Measurements from ENCODE around the gene UNC50. TPM values are rescaled to one million over a fixed set of nuclear protein-coding genes. Genes with fewer than 3 reads are reported as not detected.

The UNC50 gene
- total and polyA plus RNA-seq, 2 donors (not counting 1 experiment from before 2014, with no cell fraction given) = 64.1 to 71.4 TPM

- peak in 1 of 2 donors; percentile 56 for DNase-seq (ENCODE audit: low read depth in 2 of 2)
- Histone ChIP-seq H3K4me2 (ENCODE audit: extremely low read depth, insufficient read depth, low read length) (no peak overlapping the region), H3K79me2 (ENCODE audit: control insufficient read depth, insufficient read depth, low read length) (no peaks in the 10 kb centered on the region), H3K4me1 (ENCODE audit: control insufficient read depth, extremely low read depth, insufficient read depth, low read length) (no peaks in the 10 kb centered on the region), H3K27me3 (ENCODE audit: control insufficient read depth, insufficient read depth, low read length) (no peaks in the 10 kb centered on the region), H3K9ac (ENCODE audit: insufficient read depth, low read length) (no peak overlapping the region), H3K9me3 (ENCODE audit: control insufficient read depth, insufficient read depth, low read depth, low read length) (no peaks in the 10 kb centered on the region), H3K4me3 (replicated peaks in 1 of 4; ENCODE audit: control extremely low read depth in 1 of 4, insufficient read depth in 1 of 4, low read depth in 3 of 4, low read length in 4 of 4) (no peak overlapping the region), H3K36me3 (ENCODE audit: control insufficient read depth, insufficient read depth, low read length) (peaks cover 5% of the 10 kb centered on the region), H3K27ac (ENCODE audit: insufficient read depth, low read length) (no peak overlapping the region), H2AFZ (ENCODE audit: low read length) (no peak overlapping the region), H4K20me1 (ENCODE audit: control insufficient read depth, extremely low read depth, insufficient read depth, low read length) (no peaks in the 10 kb centered on the region)
- TF ChIP-seq EZH2 (IDR thresholded peaks at IDR 0.05; ENCODE audit: low read length, missing control alignments) (no peak), CTCF (conservative IDR thresholded peaks at IDR 0.05 in 1 of 2, IDR thresholded peaks at IDR 0.05 in 1 of 2; ENCODE audit: low read depth in 1 of 2, low read length in 2 of 2) (no peak)
Measured at GRCh38 chr2:98572676-98573075, 35.7 kb upstream of the UNC50 start.

- H3K36me3 ChIP-seq (ENCODE audit: control insufficient read depth, insufficient read depth, low read length) = peaks cover 5% of the 10 kb centered on the region
- no peak overlapping the region for H3K4me3 ChIP-seq (replicated peaks in 1 of 4; ENCODE audit: control extremely low read depth in 1 of 4, insufficient read depth in 1 of 4, low read depth in 3 of 4, low read length in 4 of 4)
- H3K27me3 ChIP-seq (ENCODE audit: control insufficient read depth, insufficient read depth, low read length) = no peaks in the 10 kb centered on the region
- H3K9me3 ChIP-seq (ENCODE audit: control insufficient read depth, insufficient read depth, low read depth, low read length) = no peaks in the 10 kb centered on the region
- H4K20me1 ChIP-seq (ENCODE audit: control insufficient read depth, extremely low read depth, insufficient read depth, low read length) = no peaks in the 10 kb centered on the region
- H3K4me2 ChIP-seq (ENCODE audit: extremely low read depth, insufficient read depth, low read length) = no peak overlapping the region
- no peaks in the 10 kb centered on the region for H3K79me2 ChIP-seq (ENCODE audit: control insufficient read depth, insufficient read depth, low read length)
- H3K9ac ChIP-seq (ENCODE audit: insufficient read depth, low read length) = no peak overlapping the region
- H2AFZ ChIP-seq (ENCODE audit: low read length) = no peak overlapping the region
- no peak for DNase-seq (ENCODE audit: low read depth in 2 of 2)
- TF ChIP-seq EZH2 (IDR thresholded peaks at IDR 0.05; ENCODE audit: low read length, missing control alignments) (no peak), CTCF (conservative IDR thresholded peaks at IDR 0.05 in 1 of 2, IDR thresholded peaks at IDR 0.05 in 1 of 2; ENCODE audit: low read depth in 1 of 2, low read length in 2 of 2) (no peak)
- no peak overlapping the region for H3K27ac ChIP-seq (ENCODE audit: insufficient read depth, low read length)
- no peaks in the 10 kb centered on the region for H3K4me1 ChIP-seq (ENCODE audit: control insufficient read depth, extremely low read depth, insufficient read depth, low read length)
Measured at GRCh38 chr2:98573426-98573825, 35.0 kb upstream of the UNC50 start.

- Histone ChIP-seq H3K4me1 (ENCODE audit: control insufficient read depth, extremely low read depth, insufficient read depth, low read length) (no peaks in the 10 kb centered on the region), H3K27ac (ENCODE audit: insufficient read depth, low read length) (no peak overlapping the region), H3K9ac (ENCODE audit: insufficient read depth, low read length) (no peak overlapping the region), H3K4me3 (replicated peaks in 1 of 4; ENCODE audit: control extremely low read depth in 1 of 4, insufficient read depth in 1 of 4, low read depth in 3 of 4, low read length in 4 of 4) (no peak overlapping the region), H3K4me2 (ENCODE audit: extremely low read depth, insufficient read depth, low read length) (no peak overlapping the region), H3K36me3 (ENCODE audit: control insufficient read depth, insufficient read depth, low read length) (no peaks in the 10 kb centered on the region), H4K20me1 (ENCODE audit: control insufficient read depth, extremely low read depth, insufficient read depth, low read length) (no peaks in the 10 kb centered on the region), H3K9me3 (ENCODE audit: control insufficient read depth, insufficient read depth, low read depth, low read length) (no peaks in the 10 kb centered on the region), H2AFZ (ENCODE audit: low read length) (no peak overlapping the region), H3K79me2 (ENCODE audit: control insufficient read depth, insufficient read depth, low read length) (no peaks in the 10 kb centered on the region), H3K27me3 (ENCODE audit: control insufficient read depth, insufficient read depth, low read length) (no peaks in the 10 kb centered on the region)
- TF ChIP-seq EZH2 (IDR thresholded peaks at IDR 0.05; ENCODE audit: low read length, missing control alignments) (no peak), CTCF (conservative IDR thresholded peaks at IDR 0.05 in 1 of 2, IDR thresholded peaks at IDR 0.05 in 1 of 2; ENCODE audit: low read depth in 1 of 2, low read length in 2 of 2) (no peak)
- DNase-seq (ENCODE audit: low read depth in 2 of 2) = no peak
Measured at GRCh38 chr2:98576666-98577312, 31.6 kb upstream of the UNC50 start.
